Measurements from ENCODE around the gene TBC1D22A.

TBC1D22A gene

GRCh38 chr22:46934746-46935491 lies 172.5 kb downstream of the TBC1D22A start:
- no peak for DNase-seq (ENCODE audit: low spot score)

- DNase-seq (ENCODE audit: low spot score) = no peak
Measured at GRCh38 chr22:46935506-46936377, 173.3 kb downstream of the TBC1D22A start.

GRCh38 chr22:46936378-46936903 lies 174.0 kb downstream of the TBC1D22A start:
- DNase-seq (ENCODE audit: low spot score) = no peak

GRCh38 chr22:46937185-46937584 lies 174.7 kb downstream of the TBC1D22A start:
- DNase-seq (ENCODE audit: low spot score) = no peak

- DNase-seq (ENCODE audit: low spot score) = no peak
Measured at GRCh38 chr22:46937939-46938338, 175.5 kb downstream of the TBC1D22A start.

- DNase-seq (ENCODE audit: low spot score) = no peak
Measured at GRCh38 chr22:46941968-46942798, 179.7 kb downstream of the TBC1D22A start.

- DNase-seq (ENCODE audit: low spot score) = peak; percentile 58
Measured at GRCh38 chr22:46942799-46943785, 180.6 kb downstream of the TBC1D22A start.

GRCh38 chr22:46945481-46945880 lies 183.0 kb downstream of the TBC1D22A start:
- DNase-seq (ENCODE audit: low spot score) = no peak

GRCh38 chr22:46946383-46946962 lies 184.0 kb downstream of the TBC1D22A start:
- no peak for DNase-seq (ENCODE audit: low spot score)

GRCh38 chr22:46947516-46948257 lies 185.2 kb downstream of the TBC1D22A start:
- DNase-seq (ENCODE audit: low spot score) = no peak

GRCh38 chr22:46948411-46949144 lies 186.1 kb downstream of the TBC1D22A start:
- no peak for DNase-seq (ENCODE audit: low spot score)

GRCh38 chr22:46951350-46951749 lies 188.9 kb downstream of the TBC1D22A start:
- no peak for DNase-seq (ENCODE audit: low spot score)

- DNase-seq (ENCODE audit: low spot score) = no peak
Measured at GRCh38 chr22:46951973-46952372, 189.5 kb downstream of the TBC1D22A start.

GRCh38 chr22:46953968-46954765 lies 191.7 kb downstream of the TBC1D22A start:
- DNase-seq (ENCODE audit: low spot score) = no peak

- DNase-seq (ENCODE audit: low spot score) = no peak
Measured at GRCh38 chr22:46954781-46955180, 192.3 kb downstream of the TBC1D22A start.

- DNase-seq (ENCODE audit: low spot score) = no peak
Measured at GRCh38 chr22:46956498-46957215, 194.2 kb downstream of the TBC1D22A start.

GRCh38 chr22:46957521-46957920 lies 195.1 kb downstream of the TBC1D22A start:
- no peak for DNase-seq (ENCODE audit: low spot score)
